ENCODE results near the gene HOXA6. TPM values are rescaled to one million over a fixed set of nuclear protein-coding genes. Genes with fewer than 3 reads are reported as not detected.

The HOXA6 gene
- total RNA-seq, 1 experiment from 2014 or later, result not detected

- no peak overlapping the region for H2BK120ac ChIP-seq (ENCODE audit: low read depth, low read length, poor library complexity, severe bottlenecking)
- H4K5ac ChIP-seq (ENCODE audit: insufficient read length, low read depth, low read length), result no peak overlapping the region
- no peak overlapping the region for H2BK20ac ChIP-seq (ENCODE audit: low read depth, low read length, poor library complexity, severe bottlenecking)
- no peak overlapping the region for H3T11ph ChIP-seq (ENCODE audit: low read length)
- H3K27me3 Mint-ChIP-seq (ENCODE audit: low read depth), result peaks cover 98% of the 10 kb centered on the region
- WGBS (ENCODE audit: extremely low coverage, insufficient read length, low lambda C conversion rate), result no CpG with 5 or more reads among the region's 19 CpGs
- no peaks in the 10 kb centered on the region for H3K9me3 ChIP-seq (ENCODE audit: control insufficient read depth, low read depth, low read length)
- no peak overlapping the region for H4K8ac ChIP-seq (replicated peaks; ENCODE audit: insufficient read length, low read depth, low read length)
- H3K4me3 Mint-ChIP-seq, result no peak overlapping the region
- no peak overlapping the region for H2AFZ ChIP-seq (ENCODE audit: low read length)
- H3K9ac ChIP-seq (ENCODE audit: extremely low read depth, insufficient read length, low read length), result no peak overlapping the region
- H3K27me3 ChIP-seq (ENCODE audit: insufficient read depth, low read length), result peaks cover 97% of the 10 kb centered on the region
- no peak overlapping the region for H2BK5ac ChIP-seq (ENCODE audit: insufficient read length, low read length)
- H4K91ac ChIP-seq (ENCODE audit: insufficient read length, low read depth, low read length), result no peak overlapping the region
- no peak overlapping the region for H3K56ac ChIP-seq (ENCODE audit: insufficient read length, low read depth, low read length)
- no peak overlapping the region for H3K4ac ChIP-seq (ENCODE audit: low read depth, low read length)
- no peak overlapping the region for H2BK12ac ChIP-seq (ENCODE audit: insufficient read length, low read depth, low read length)
- H3K27ac ChIP-seq (ENCODE audit: insufficient read length, low read depth, low read length), result no peak overlapping the region
- peaks cover 0 to 7% of the 10 kb centered on the region in 2 experiments; a peak in 2 of 5 replicates for H3K9me3 Mint-ChIP-seq
- no peaks in the 10 kb centered on the region for H3K79me1 ChIP-seq (ENCODE audit: insufficient read depth, low read depth, low read length, poor library complexity, severe bottlenecking)
- TF ChIP-seq CTCF (conservative IDR thresholded peaks at IDR 0.05), result no peak
- H3K23ac ChIP-seq (ENCODE audit: insufficient read length, low read depth, low read length), result no peak overlapping the region
- H3K4me2 ChIP-seq (ENCODE audit: insufficient read depth, insufficient read length, low read length), result no peak overlapping the region
- no peak overlapping the region for H2AK5ac ChIP-seq (ENCODE audit: insufficient read length, low read length)
- H3K14ac ChIP-seq (ENCODE audit: insufficient read depth, low read length), result no peak overlapping the region
- no peaks in the 10 kb centered on the region for H4K20me1 ChIP-seq (ENCODE audit: control insufficient read depth, insufficient read depth, insufficient read length)
- H3K36me3 Mint-ChIP-seq (ENCODE audit: insufficient read depth in 1 of 3, low read depth in 3 of 3), result peaks cover 0 to 5% (median 0%) of the 10 kb centered on the region in 3 experiments; a peak in 1 of 7 replicates
- H3K79me2 ChIP-seq (ENCODE audit: insufficient read depth, low read length), result no peaks in the 10 kb centered on the region
- H3K27ac Mint-ChIP-seq, result no peak overlapping the region
- H3K4me1 ChIP-seq (ENCODE audit: insufficient read depth, low read length), result no peaks in the 10 kb centered on the region
- peaks cover 3% of the 10 kb centered on the region for H3K23me2 ChIP-seq (ENCODE audit: insufficient read length, low read depth, low read length, poor library complexity, severe bottlenecking)
- H3K18ac ChIP-seq (ENCODE audit: insufficient read length, low read depth, low read length), result no peak overlapping the region
- no peak for DNase-seq
- H3K4me1 Mint-ChIP-seq, result peaks cover 3 to 14% of the 10 kb centered on the region in 2 experiments; a peak in 3 of 4 replicates
- no peak overlapping the region for H2BK15ac ChIP-seq (ENCODE audit: low read depth, low read length)
Measured at GRCh38 chr7:27117887-27118491, 29.6 kb downstream of the HOXA6 start.

All from H9 (cell line).